Pancreas (tissue), 10 donors: ENCODE measurements around the gene HOXD8. TPM values are rescaled to one million over a fixed set of nuclear protein-coding genes. Genes with fewer than 3 reads are reported as not detected.

Experiments used
- ATAC-seq, 4 donors: fragments of 200-7000 bp; cut with Tn5 transposase; one replicate each; pipeline versions ENCODE4 v1.8.0 to v1.9.1; 2020; ENCODE audit warnings: mild to moderate bottlenecking in 4 of 4, moderate library complexity in 4 of 4
- DNase-seq, 6 donors: peaks; one replicate each; pipeline ENCODE4 v3.0.0-alpha.2; 2020
- FAIRE-seq: peaks from 2 replicates; lab custom pipeline; 2012; peaks lifted over from hg19 to GRCh38; lab: Jason Lieb, UNC
- H3K27ac ChIP-seq, 4 donors: fragments of 200-600 bp; sonication (generic); 1 replicate in 3 of 4; 2 replicates in 1 of 4; pipeline versions ENCODE4 v1.5.0 to v1.8.0; 2020
- H3K27me3 ChIP-seq, 4 donors: fragments of 200-600 bp; one replicate each; pipeline ENCODE4 v1.8.0; 2021
- H3K36me3 ChIP-seq, 3 donors: fragments of 200-600 bp; sonication (generic) in 1 of 3; one replicate each; pipeline versions ENCODE4 v1.5.0 to v1.8.0; 2020 to 2021
- H3K4me1 ChIP-seq, 3 donors: fragments of 200-600 bp; one replicate each; pipeline ENCODE4 v1.8.0; 2021
- H3K4me3 ChIP-seq, 4 donors: fragments of 200-600 bp; sonication (generic) in 2 of 4; one replicate each; pipeline versions ENCODE4 v1.5.0 to v1.8.0; 2020 to 2021
- H3K9me3 ChIP-seq, 4 donors: fragments of 200-600 bp; one replicate each; pipeline ENCODE4 v1.8.0; 2021
- WGBS, 2 donors: extraction: QIAGEN DNeasy Blood & Tissue Kit; methylation state at CpG; one replicate each; pipeline ENCODE4 v1.1.7; 2013; 5-methylcytosine and 5-hydroxymethylcytosine counted together
- intact Hi-C, 3 donors: fragments of 100-400 bp; cut with DNase I; formaldehyde crosslinking; loops; one replicate each; pipeline versions ENCODE4 v1.11.1 to v1.14.2; 2022
- polyA plus RNA-seq, 2 donors: library from polyadenylated mRNA; stranded (reverse); fragments of 200-250 nt; gene quantifications; one replicate each; pipeline ENCODE4 v1.2.3, GENCODE V29; 2013
- total RNA-seq, 6 donors: library from RNA; stranded (reverse); fragmentation: NEBNext Ultra II Directional in 4 of 6; extraction: Animal tissue kit (Norgen Biotek cat#: 25700) in 4 of 6; gene quantifications; one replicate each; pipeline versions ENCODE4 v1.2.1 to v1.2.4, GENCODE V29; 2021 to 2023
- TF ChIP-seq, protein P1 (sequence below), 4 donors: fragments of 200-600 bp; sonication (generic) in 3 of 4; IDR thresholded peaks; one replicate each; pipeline versions ENCODE4 v1.5.0 to v1.8.0; 2021; ENCODE audit warnings: antibody characterized with exemption in 4 of 4
- donor health status: healthy with polysubstance abuse.
- donor health status: DM: no; HTN: no; CAD: no; lungs with moderate emphysema.
- donor health status: DM: no; HTN: no; CAD: no.
- donor health status: control.
- donor health status: control.
- donor health status: Bipolar disorder and iron deficiency.
- donor health status: DM: yes; HTN: yes; CAD: no.
- donor health status: DM: no; HTN: no; CAD: no.
- donor health status: DM: no; HTN: no; CAD: no.
- donor health status: DM: yes; HTN: yes; CAD: no.

HOXD8 gene
- total and polyA plus RNA-seq, 8 donors, result 0.19 to 1.5 (median 0.62) TPM

DNA sequence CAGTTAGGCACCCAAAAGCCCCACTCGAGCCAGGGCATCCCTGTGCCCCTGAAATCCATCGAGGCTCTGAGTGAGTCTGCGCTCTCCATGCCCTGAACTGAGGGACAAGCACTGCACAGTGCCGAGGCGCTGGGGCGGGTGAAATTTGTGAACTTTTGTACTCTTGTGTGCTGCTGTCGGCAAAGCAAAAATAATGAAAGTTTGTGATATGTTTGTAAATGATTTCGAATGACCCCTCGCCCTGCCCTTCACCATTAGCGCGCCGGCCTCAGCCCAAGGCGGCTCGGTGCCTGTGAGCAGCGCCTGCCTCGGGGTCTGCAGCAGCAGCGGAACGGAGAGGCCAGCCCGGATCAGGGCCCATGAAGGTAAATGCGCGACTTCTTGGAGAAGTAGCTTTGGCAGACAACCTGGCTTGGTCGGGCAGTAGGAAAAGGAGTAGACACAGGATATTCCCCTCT is 20.0 kb downstream of the HOXD8 start:
- no peak overlapping the region for H3K27ac ChIP-seq
- intact Hi-C loops, result loop anchor here in 1 of 3 donors (10.0 kb wide), 1 partner anchor 495 kb away; no protein-coding TSS in a partner anchor
- peaks cover 0 to 25% (median 10%) of the 10 kb centered on the region in 4 donors for H3K27me3 ChIP-seq
- no peak for DNase-seq
- H3K9me3 ChIP-seq, result no peaks in the 10 kb centered on the region
- WGBS, 2 donors, result 13 to 15% methylated on average over 22 of the region's 22 CpGs
- no peaks in the 10 kb centered on the region for H3K4me1 ChIP-seq
- H3K36me3 ChIP-seq, result no peaks in the 10 kb centered on the region
- TF ChIP-seq, protein P1, sequence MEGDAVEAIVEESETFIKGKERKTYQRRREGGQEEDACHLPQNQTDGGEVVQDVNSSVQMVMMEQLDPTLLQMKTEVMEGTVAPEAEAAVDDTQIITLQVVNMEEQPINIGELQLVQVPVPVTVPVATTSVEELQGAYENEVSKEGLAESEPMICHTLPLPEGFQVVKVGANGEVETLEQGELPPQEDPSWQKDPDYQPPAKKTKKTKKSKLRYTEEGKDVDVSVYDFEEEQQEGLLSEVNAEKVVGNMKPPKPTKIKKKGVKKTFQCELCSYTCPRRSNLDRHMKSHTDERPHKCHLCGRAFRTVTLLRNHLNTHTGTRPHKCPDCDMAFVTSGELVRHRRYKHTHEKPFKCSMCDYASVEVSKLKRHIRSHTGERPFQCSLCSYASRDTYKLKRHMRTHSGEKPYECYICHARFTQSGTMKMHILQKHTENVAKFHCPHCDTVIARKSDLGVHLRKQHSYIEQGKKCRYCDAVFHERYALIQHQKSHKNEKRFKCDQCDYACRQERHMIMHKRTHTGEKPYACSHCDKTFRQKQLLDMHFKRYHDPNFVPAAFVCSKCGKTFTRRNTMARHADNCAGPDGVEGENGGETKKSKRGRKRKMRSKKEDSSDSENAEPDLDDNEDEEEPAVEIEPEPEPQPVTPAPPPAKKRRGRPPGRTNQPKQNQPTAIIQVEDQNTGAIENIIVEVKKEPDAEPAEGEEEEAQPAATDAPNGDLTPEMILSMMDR (IDR thresholded peaks at IDR 0.05), result no peak
- no peak for FAIRE-seq
- H3K4me3 ChIP-seq, result no peak overlapping the region
- no peak for ATAC-seq

- no peaks in the 10 kb centered on the region for H3K36me3 ChIP-seq
- FAIRE-seq (no peak), ATAC-seq (no peak), DNase-seq (no peak)
- TF ChIP-seq, protein P1 (IDR thresholded peaks at IDR 0.05), result no peak
- H3K4me3 ChIP-seq, result no peak overlapping the region
- H3K27me3 ChIP-seq, result peaks cover 0 to 25% (median 10%) of the 10 kb centered on the region in 4 donors
- H3K9me3 ChIP-seq, result no peaks in the 10 kb centered on the region
- no peak overlapping the region for H3K27ac ChIP-seq
- H3K4me1 ChIP-seq, result no peaks in the 10 kb centered on the region
- 12 to 13% methylated on average over 24 of the region's 24 CpGs for WGBS, 2 donors
- intact Hi-C loops, result loop anchor here in 2 of 3 donors (10.0 kb wide), 2 partner anchors 415 to 495 kb away; no protein-coding TSS in a partner anchor
These were observed 20.6 kb downstream of the HOXD8 start for GRCh38 chr2:176149939-176150583.

- Histone ChIP-seq H3K27me3 (peaks cover 0 to 24% (median 10%) of the 10 kb centered on the region in 4 donors), H3K9me3 (no peaks in the 10 kb centered on the region), H3K27ac (no peak overlapping the region), H3K4me3 (no peak overlapping the region), H3K36me3 (no peaks in the 10 kb centered on the region), H3K4me1 (no peaks in the 10 kb centered on the region)
- intact Hi-C loops, result loop anchor here in 1 of 3 donors (10.0 kb wide), 1 partner anchor 414 kb away; no protein-coding TSS in a partner anchor
- 14 to 16% methylated on average over 14 of the region's 14 CpGs for WGBS, 2 donors
- ATAC-seq, result no peak
- TF ChIP-seq, protein P1 (IDR thresholded peaks at IDR 0.05), result no peak
- FAIRE-seq, result no peak
- no peak for DNase-seq
These were observed 21.3 kb downstream of the HOXD8 start for GRCh38 chr2:176150584-176151441.

- Histone ChIP-seq H3K27ac (no peak within 1 kb of the TSS), H3K9me3 (no peaks in the 10 kb centered on the region), H3K4me3 (no peak within 1 kb of the TSS), H3K36me3 (no peaks in the 10 kb centered on the region), H3K4me1 (no peaks in the 10 kb centered on the region), H3K27me3 (peaks cover 0 to 21% (median 10%) of the 10 kb centered on the region in 4 donors)
- WGBS, 2 donors, result 9% methylated on average over 54 to 55 of the region's 55 CpGs
- intact Hi-C loops, result loop anchor here in 1 of 3 donors (10.0 kb wide), 1 partner anchor 413 kb away; no protein-coding TSS in a partner anchor
- DNase-seq (peak in 1 of 6 donors; percentile 46), ATAC-seq (no peak), FAIRE-seq (no peak)
- TF ChIP-seq, protein P1 (IDR thresholded peaks at IDR 0.05), result no peak
These were observed 22.2 kb downstream of the HOXD8 start, which contains the start of gene HOXD4 for GRCh38 chr2:176151442-176152287. HOXD4 (plus strand) TSS chr2:176151550; CDS start chr2:176151634, 84 bp downstream.
